ENCODE data around the gene DCLK1.

- TF ChIP-seq CTCF (IDR thresholded peaks at IDR 0.05) (no peak), EZH2 (IDR thresholded peaks at IDR 0.05) (no peak)
Measured at GRCh38 chr13:35808846-35809245, 322.3 kb downstream of the DCLK1 start.
